Colonic mucosa (tissue), 4 donors: ENCODE measurements around the gene MIPOL1. TPM values are rescaled to one million over a fixed set of nuclear protein-coding genes. Genes with fewer than 3 reads are reported as not detected.

Experiments used
- DNase-seq: peaks from one replicate; pipeline ENCODE4 v3.0.0-alpha.2; 2020
- H3K27ac ChIP-seq: fragments of 200-600 bp; one replicate; pipeline ENCODE4 v1.8.0; 2021
- H3K27me3 ChIP-seq: fragments of 200-600 bp; one replicate; pipeline ENCODE4 v1.8.0; 2021
- H3K36me3 ChIP-seq: fragments of 200-600 bp; one replicate; pipeline ENCODE4 v1.8.0; 2021
- H3K4me1 ChIP-seq: fragments of 200-600 bp; one replicate; pipeline ENCODE4 v1.8.0; 2021; ENCODE audit warnings: mild to moderate bottlenecking
- H3K4me3 ChIP-seq: fragments of 200-600 bp; one replicate; pipeline ENCODE4 v1.8.0; 2021
- H3K9ac ChIP-seq, 2 donors: one replicate each; pipeline ENCODE4 v1.7.0; 2013; ENCODE audit warnings: control low read depth in 2 of 2, low read depth in 2 of 2, low read length in 2 of 2
- H3K9me3 ChIP-seq: fragments of 200-600 bp; one replicate; pipeline ENCODE4 v1.8.0; 2021
- intact Hi-C: fragments of 100-400 bp; cut with DNase I; formaldehyde crosslinking; loops from one replicate; pipeline ENCODE4 v1.14.1; 2022
- total RNA-seq, 2 donors: library from RNA; stranded (reverse); fragmentation: NEBNext Ultra II Directional in 1 of 2; extraction: Animal tissue kit (Norgen Biotek cat#: 25700) in 1 of 2; gene quantifications; one replicate each; pipeline ENCODE4 v1.2.1, GENCODE V29; 2021
- TF ChIP-seq, protein P1 (sequence below): fragments of 200-600 bp; IDR thresholded peaks from one replicate; pipeline ENCODE4 v1.8.0; 2022; ENCODE audit warnings: antibody characterized with exemption, mild to moderate bottlenecking
- donor health status: healthy.
- donor health status: DM: no; HTN: no; CAD: no.
- donor health status: DM: no; HTN: no; CAD: no.

Gene MIPOL1
- total RNA-seq, 2 donors from 2014 or later: 4.9 to 7.7 TPM

DNA sequence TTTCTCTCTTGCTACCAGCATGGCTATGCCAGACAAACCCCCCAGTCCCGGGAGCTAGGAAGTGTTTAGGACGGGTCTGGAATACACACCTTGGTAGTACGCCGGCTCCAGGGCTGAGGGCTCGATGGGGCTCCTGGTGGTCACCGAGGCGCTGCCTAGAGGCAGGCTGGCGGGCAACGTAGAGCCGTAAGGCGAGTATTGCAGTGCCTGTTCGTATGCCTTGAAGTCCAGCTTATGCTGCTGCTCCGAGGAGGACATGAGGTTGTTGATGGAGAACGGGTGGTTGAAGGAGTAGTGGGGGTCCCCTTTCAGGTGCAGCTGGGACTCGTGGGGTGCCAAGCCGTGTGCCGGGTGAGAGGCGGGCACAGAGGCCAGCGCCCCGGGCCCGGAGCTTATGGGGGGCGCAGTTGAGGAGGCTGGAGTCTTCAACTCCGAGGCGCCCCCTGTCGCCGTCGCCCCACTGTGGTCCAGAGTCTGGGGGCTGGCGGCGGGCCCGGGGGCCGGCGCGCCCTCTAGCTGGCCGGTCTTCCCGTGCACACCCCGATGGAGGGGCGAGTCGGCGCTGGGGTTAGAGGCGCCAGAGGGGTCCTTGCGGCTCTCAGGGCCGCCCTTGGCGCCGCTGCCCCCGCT is 393.7 kb downstream of the MIPOL1 start:
- Histone ChIP-seq H3K4me1 (no peaks in the 10 kb centered on the region), H3K9me3 (no peaks in the 10 kb centered on the region), H3K27me3 (peaks cover 17% of the 10 kb centered on the region), H3K9ac (peak overlapping the region; percentile 68 to 96), H3K27ac (peak overlapping the region; percentile 58), H3K4me3 (peak overlapping the region; percentile 54), H3K36me3 (no peaks in the 10 kb centered on the region)
- peak; percentile 67 for DNase-seq
- intact Hi-C loops: loop anchor here (2.0 to 5.0 kb wide), 2 partner anchors 27 to 344 kb away; no protein-coding TSS in a partner anchor
- TF ChIP-seq, protein P1, sequence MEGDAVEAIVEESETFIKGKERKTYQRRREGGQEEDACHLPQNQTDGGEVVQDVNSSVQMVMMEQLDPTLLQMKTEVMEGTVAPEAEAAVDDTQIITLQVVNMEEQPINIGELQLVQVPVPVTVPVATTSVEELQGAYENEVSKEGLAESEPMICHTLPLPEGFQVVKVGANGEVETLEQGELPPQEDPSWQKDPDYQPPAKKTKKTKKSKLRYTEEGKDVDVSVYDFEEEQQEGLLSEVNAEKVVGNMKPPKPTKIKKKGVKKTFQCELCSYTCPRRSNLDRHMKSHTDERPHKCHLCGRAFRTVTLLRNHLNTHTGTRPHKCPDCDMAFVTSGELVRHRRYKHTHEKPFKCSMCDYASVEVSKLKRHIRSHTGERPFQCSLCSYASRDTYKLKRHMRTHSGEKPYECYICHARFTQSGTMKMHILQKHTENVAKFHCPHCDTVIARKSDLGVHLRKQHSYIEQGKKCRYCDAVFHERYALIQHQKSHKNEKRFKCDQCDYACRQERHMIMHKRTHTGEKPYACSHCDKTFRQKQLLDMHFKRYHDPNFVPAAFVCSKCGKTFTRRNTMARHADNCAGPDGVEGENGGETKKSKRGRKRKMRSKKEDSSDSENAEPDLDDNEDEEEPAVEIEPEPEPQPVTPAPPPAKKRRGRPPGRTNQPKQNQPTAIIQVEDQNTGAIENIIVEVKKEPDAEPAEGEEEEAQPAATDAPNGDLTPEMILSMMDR: peak; percentile 31

GRCh38 chr14:37591941-37592481 is 394.3 kb downstream of the MIPOL1 start:
- H3K27ac ChIP-seq: peak overlapping the region; percentile 58
- no peaks in the 10 kb centered on the region for H3K4me1 ChIP-seq
- peaks cover 17% of the 10 kb centered on the region for H3K27me3 ChIP-seq
- H3K9ac ChIP-seq: peak overlapping the region; percentile 68 to 96
- TF ChIP-seq, protein P1: no peak
- peak overlapping the region; percentile 54 for H3K4me3 ChIP-seq
- no peaks in the 10 kb centered on the region for H3K9me3 ChIP-seq
- DNase-seq: peak; percentile 47
- intact Hi-C loops: loop anchor here (2.0 to 5.0 kb wide), 2 partner anchors 27 to 345 kb away; no protein-coding TSS in a partner anchor
- no peaks in the 10 kb centered on the region for H3K36me3 ChIP-seq

DNA sequence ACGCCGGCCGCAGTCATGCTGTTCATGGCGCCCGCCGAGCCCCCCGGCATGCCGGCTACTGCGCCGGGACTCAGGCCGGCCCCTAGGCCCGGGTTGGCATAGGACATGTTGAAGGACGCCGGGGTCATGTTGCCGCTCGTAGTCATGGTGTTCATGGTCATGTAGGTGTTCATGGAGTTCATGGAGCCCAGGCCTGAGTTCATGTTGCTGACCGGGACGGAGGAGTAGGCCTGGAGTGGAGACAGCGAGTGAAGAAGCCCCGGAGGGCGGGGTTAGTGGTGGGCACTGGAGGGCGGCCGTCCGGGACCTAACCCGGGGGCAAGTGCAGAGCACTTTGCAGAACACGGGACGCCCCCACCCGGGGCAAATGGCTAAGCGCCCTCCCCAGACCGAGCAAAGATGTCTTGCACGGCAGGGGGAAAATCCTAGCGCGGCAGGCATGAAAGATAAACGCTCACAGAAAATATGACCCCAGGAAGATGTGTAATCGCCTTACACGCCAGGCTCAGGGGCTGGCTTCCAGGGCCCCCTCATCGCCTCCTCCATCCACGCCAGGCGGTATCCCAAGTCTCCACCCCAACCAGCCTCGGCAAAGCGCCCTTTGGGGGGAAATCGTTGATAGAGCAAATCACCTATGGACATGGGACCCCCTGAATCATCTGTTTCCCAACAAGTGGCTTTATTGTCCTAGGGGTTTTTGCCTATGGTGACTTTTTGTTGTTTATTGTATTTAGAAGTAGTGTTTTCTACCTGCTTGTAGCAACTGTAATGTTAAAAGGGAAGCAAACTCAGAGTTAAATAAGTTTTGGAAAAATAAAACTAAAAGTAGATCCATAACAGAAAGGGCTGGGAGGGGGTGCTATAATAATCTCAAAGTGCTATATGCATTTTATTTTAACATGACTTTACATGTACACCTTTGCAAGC is 395.0 kb downstream of the MIPOL1 start:
- intact Hi-C loops: loop anchor here (5.0 kb wide), 1 partner anchor 345 kb away; no protein-coding TSS in a partner anchor
- H3K27ac ChIP-seq: peak overlapping the region; percentile 58
- H3K4me3 ChIP-seq: peak overlapping the region; percentile 54
- H3K9me3 ChIP-seq: no peaks in the 10 kb centered on the region
- peak; percentile 50 for DNase-seq
- H3K9ac ChIP-seq: peak overlapping the region; percentile 68 to 96
- H3K36me3 ChIP-seq: no peaks in the 10 kb centered on the region
- no peaks in the 10 kb centered on the region for H3K4me1 ChIP-seq
- TF ChIP-seq, protein P1: no peak
- peaks cover 21% of the 10 kb centered on the region for H3K27me3 ChIP-seq

GRCh38 chr14:37593511-37594237 is 395.9 kb downstream of the MIPOL1 start:
- Histone ChIP-seq H3K36me3 (no peaks in the 10 kb centered on the region), H3K4me3 (peak overlapping the region; percentile 54), H3K27me3 (peaks cover 27% of the 10 kb centered on the region), H3K9ac (peak overlapping the region; percentile 68 to 96), H3K9me3 (no peaks in the 10 kb centered on the region), H3K27ac (peak overlapping the region; percentile 91), H3K4me1 (no peaks in the 10 kb centered on the region)
- intact Hi-C loops: loop anchor here (5.0 kb wide), 1 partner anchor 346 kb away; no protein-coding TSS in a partner anchor
- no peak for DNase-seq
- TF ChIP-seq, protein P1: no peak
